GM23338 (cell line): ENCODE measurements around the gene RHO.

Experiments used
- CREB1 ChIP-seq: fragments of 250-450 bp; sonication (Bioruptor Pico); IDR thresholded peaks from 2 replicates; pipeline ENCODE4 v1.5.0; 2020; ENCODE audit warnings: low read depth, mild to moderate bottlenecking, moderate library complexity
- EZH2 ChIP-seq: fragments of 200-600 bp; sonication (generic); IDR thresholded peaks from one replicate; pipeline ENCODE4 v1.8.0; 2017; ENCODE audit warnings: antibody characterized with exemption, mild to moderate bottlenecking, low read depth; ENCODE audit not compliant: unreplicated experiment
- EZH2phosphoT487 ChIP-seq: fragments of 200-600 bp; sonication (generic); IDR thresholded peaks from one replicate; pipeline ENCODE4 v1.8.1; 2018; ENCODE audit warnings: antibody characterized with exemption; ENCODE audit not compliant: unreplicated experiment
- JUNB ChIP-seq: IDR thresholded peaks from one replicate; pipeline ENCODE4 v1.6.1; 2016; ENCODE audit warnings: antibody characterized with exemption; ENCODE audit not compliant: unreplicated experiment
- NANOG ChIP-seq: IDR thresholded peaks from 2 replicates; pipeline ENCODE4 v1.6.1; 2016; ENCODE audit warnings: antibody characterized with exemption, borderline replicate concordance
- POLR2AphosphoS5 ChIP-seq: IDR thresholded peaks from 2 replicates; pipeline ENCODE4 v1.6.1; 2016; ENCODE audit warnings: antibody characterized with exemption, low read depth
- STAT1 ChIP-seq: IDR thresholded peaks from one replicate; pipeline ENCODE4 v1.6.1; 2016; ENCODE audit warnings: antibody characterized with exemption; ENCODE audit not compliant: unreplicated experiment
- ZNF114 ChIP-seq: fragments of 250-450 bp; sonication (Bioruptor Pico); IDR thresholded peaks from 2 replicates; pipeline ENCODE4 v1.5.0; 2020; ENCODE audit warnings: mild to moderate bottlenecking, moderate library complexity
- ZNF331 ChIP-seq: fragments of 250-450 bp; sonication (Bioruptor Pico); IDR thresholded peaks from 2 replicates; pipeline ENCODE4 v1.5.0; 2020; ENCODE audit warnings: low read depth, mild to moderate bottlenecking, moderate library complexity
- ZNF462 ChIP-seq: fragments of 250-450 bp; sonication (Bioruptor Pico); IDR thresholded peaks from 2 replicates; pipeline ENCODE4 v1.5.0; 2020; ENCODE audit warnings: mild to moderate bottlenecking, moderate library complexity
- TF ChIP-seq, protein P1 (sequence below), 2 experiments: fragments of 200-600 bp in 1 of 2; sonication (generic) in 1 of 2; conservative IDR thresholded peaks; 2 replicates each; pipeline versions ENCODE4 v1.5.1 to v1.6.1; 2016 to 2017; ENCODE audit warnings: antibody characterized with exemption in 2 of 2, low read depth in 2 of 2, mild to moderate bottlenecking in 2 of 2, moderate library complexity in 1 of 2
- TF ChIP-seq, protein P2 (sequence below): IDR thresholded peaks from one replicate; pipeline ENCODE4 v1.6.1; 2018; ENCODE audit warnings: antibody characterized with exemption; ENCODE audit not compliant: unreplicated experiment
- TF ChIP-seq, protein P3 (sequence below): IDR thresholded peaks from 2 replicates; pipeline ENCODE4 v1.6.1; 2016; ENCODE audit warnings: antibody characterized with exemption

GRCh38 chr3:129536804-129537203 is 8.4 kb downstream of the RHO start:
- TF ChIP-seq, protein P1, sequence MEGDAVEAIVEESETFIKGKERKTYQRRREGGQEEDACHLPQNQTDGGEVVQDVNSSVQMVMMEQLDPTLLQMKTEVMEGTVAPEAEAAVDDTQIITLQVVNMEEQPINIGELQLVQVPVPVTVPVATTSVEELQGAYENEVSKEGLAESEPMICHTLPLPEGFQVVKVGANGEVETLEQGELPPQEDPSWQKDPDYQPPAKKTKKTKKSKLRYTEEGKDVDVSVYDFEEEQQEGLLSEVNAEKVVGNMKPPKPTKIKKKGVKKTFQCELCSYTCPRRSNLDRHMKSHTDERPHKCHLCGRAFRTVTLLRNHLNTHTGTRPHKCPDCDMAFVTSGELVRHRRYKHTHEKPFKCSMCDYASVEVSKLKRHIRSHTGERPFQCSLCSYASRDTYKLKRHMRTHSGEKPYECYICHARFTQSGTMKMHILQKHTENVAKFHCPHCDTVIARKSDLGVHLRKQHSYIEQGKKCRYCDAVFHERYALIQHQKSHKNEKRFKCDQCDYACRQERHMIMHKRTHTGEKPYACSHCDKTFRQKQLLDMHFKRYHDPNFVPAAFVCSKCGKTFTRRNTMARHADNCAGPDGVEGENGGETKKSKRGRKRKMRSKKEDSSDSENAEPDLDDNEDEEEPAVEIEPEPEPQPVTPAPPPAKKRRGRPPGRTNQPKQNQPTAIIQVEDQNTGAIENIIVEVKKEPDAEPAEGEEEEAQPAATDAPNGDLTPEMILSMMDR (conservative IDR thresholded peaks at IDR 0.05; ENCODE audit: low read depth in 2 of 2): no peak
- TF ChIP-seq, protein P2, sequence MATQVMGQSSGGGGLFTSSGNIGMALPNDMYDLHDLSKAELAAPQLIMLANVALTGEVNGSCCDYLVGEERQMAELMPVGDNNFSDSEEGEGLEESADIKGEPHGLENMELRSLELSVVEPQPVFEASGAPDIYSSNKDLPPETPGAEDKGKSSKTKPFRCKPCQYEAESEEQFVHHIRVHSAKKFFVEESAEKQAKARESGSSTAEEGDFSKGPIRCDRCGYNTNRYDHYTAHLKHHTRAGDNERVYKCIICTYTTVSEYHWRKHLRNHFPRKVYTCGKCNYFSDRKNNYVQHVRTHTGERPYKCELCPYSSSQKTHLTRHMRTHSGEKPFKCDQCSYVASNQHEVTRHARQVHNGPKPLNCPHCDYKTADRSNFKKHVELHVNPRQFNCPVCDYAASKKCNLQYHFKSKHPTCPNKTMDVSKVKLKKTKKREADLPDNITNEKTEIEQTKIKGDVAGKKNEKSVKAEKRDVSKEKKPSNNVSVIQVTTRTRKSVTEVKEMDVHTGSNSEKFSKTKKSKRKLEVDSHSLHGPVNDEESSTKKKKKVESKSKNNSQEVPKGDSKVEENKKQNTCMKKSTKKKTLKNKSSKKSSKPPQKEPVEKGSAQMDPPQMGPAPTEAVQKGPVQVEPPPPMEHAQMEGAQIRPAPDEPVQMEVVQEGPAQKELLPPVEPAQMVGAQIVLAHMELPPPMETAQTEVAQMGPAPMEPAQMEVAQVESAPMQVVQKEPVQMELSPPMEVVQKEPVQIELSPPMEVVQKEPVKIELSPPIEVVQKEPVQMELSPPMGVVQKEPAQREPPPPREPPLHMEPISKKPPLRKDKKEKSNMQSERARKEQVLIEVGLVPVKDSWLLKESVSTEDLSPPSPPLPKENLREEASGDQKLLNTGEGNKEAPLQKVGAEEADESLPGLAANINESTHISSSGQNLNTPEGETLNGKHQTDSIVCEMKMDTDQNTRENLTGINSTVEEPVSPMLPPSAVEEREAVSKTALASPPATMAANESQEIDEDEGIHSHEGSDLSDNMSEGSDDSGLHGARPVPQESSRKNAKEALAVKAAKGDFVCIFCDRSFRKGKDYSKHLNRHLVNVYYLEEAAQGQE: no peak
- TF ChIP-seq JUNB: no peak
- no peak for TF ChIP-seq POLR2AphosphoS5
- no peak for TF ChIP-seq EZH2
- TF ChIP-seq, protein P3, sequence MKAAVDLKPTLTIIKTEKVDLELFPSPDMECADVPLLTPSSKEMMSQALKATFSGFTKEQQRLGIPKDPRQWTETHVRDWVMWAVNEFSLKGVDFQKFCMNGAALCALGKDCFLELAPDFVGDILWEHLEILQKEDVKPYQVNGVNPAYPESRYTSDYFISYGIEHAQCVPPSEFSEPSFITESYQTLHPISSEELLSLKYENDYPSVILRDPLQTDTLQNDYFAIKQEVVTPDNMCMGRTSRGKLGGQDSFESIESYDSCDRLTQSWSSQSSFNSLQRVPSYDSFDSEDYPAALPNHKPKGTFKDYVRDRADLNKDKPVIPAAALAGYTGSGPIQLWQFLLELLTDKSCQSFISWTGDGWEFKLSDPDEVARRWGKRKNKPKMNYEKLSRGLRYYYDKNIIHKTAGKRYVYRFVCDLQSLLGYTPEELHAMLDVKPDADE: no peak
- no peak for TF ChIP-seq EZH2phosphoT487
- no peak for TF ChIP-seq ZNF331 (CRISPR knock-in tag)
- TF ChIP-seq NANOG: no peak
- no peak for TF ChIP-seq CREB1 (CRISPR knock-in tag)
- no peak for TF ChIP-seq STAT1
- TF ChIP-seq ZNF462: no peak
- no peak for TF ChIP-seq ZNF114 (CRISPR knock-in tag)
